Measurements from ENCODE around the gene IQUB.
"Not testable (repeated sequence)": the region's sequence is repeated elsewhere in the genome, so short reads cannot be mapped to it uniquely, and the experiment has no call there.

Gene IQUB

GRCh38 chr7:123410273-123410904 lies 124.0 kb downstream of the IQUB start:
- no peak for TF ChIP-seq CTCF (IDR thresholded peaks at IDR 0.05; ENCODE audit: borderline replicate concordance, control extremely low read depth, extremely low read depth, insufficient read depth, missing control alignments)
- in situ Hi-C loops (cut with MboI; ENCODE audit: low sequenced_read_pairs, unreplicated experiment): no loop called here
- no peak for DNase-seq (ENCODE audit: low spot score)

DNA sequence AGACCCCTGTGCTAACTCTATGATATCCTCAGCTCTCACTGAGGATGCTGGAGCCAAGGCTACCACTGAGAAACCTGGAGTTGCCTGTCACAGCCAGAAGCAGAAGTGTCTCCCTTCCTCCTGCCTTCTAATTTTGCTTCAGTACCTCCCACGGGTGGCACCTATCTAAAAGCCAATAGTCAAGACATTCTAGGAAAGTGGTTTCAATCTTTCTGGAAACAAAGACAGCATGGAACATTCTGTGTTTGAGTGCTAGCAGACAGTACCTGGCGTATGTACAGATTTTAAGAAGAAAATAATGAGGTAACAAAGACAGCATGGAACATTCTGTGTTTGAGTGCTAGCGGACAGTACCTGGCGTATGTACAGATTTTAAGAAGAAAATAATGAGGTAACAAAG lies 126.4 kb downstream of the IQUB start:
- in situ Hi-C loops (cut with MboI; ENCODE audit: low sequenced_read_pairs, unreplicated experiment); DNase-seq (ENCODE audit: low spot score): not testable (repeated sequence)

Data from GM13976 (cell line).